Ishikawa (cell line): Measurements from ENCODE around the gene MYO16.

Source experiments
- CEBPB ChIP-seq: IDR thresholded peaks from 2 replicates; pipeline ENCODE4 v1.6.1; 2012
- CREB1 ChIP-seq: IDR thresholded peaks from 2 replicates; pipeline ENCODE4 v1.6.1; 2012; ENCODE audit warnings: low read depth
- EGR1 ChIP-seq: IDR thresholded peaks from 2 replicates; pipeline ENCODE4 v1.6.1; 2012
- EP300 ChIP-seq: IDR thresholded peaks from 2 replicates; pipeline ENCODE4 v1.6.1; 2012; ENCODE audit warnings: borderline replicate concordance
- FOXM1 ChIP-seq: IDR thresholded peaks from 2 replicates; pipeline ENCODE4 v1.6.1; 2012; ENCODE audit warnings: low read depth, borderline replicate concordance
- MAX ChIP-seq: IDR thresholded peaks from 2 replicates; pipeline ENCODE4 v1.6.1; 2012
- NFIC ChIP-seq: IDR thresholded peaks from 2 replicates; pipeline ENCODE4 v1.6.1; 2012
- RAD21 ChIP-seq: IDR thresholded peaks from 2 replicates; pipeline ENCODE4 v1.6.1; 2012; ENCODE audit warnings: low read depth
- REST ChIP-seq: IDR thresholded peaks from 2 replicates; pipeline ENCODE4 v1.6.1; 2012; ENCODE audit warnings: low read depth, mild to moderate bottlenecking
- TAF1 ChIP-seq: IDR thresholded peaks from 2 replicates; pipeline ENCODE4 v1.6.1; 2012; ENCODE audit warnings: low read depth, mild to moderate bottlenecking
- TCF12 ChIP-seq: IDR thresholded peaks from 2 replicates; pipeline ENCODE4 v1.6.1; 2012; ENCODE audit warnings: low read depth
- TEAD4 ChIP-seq: IDR thresholded peaks from 2 replicates; pipeline ENCODE4 v1.6.1; 2012
- USF1 ChIP-seq: IDR thresholded peaks from 2 replicates; pipeline ENCODE4 v1.6.1; 2012
- YY1 ChIP-seq: IDR thresholded peaks from 2 replicates; pipeline ENCODE4 v1.6.1; 2012; ENCODE audit warnings: low read depth
- ZBTB7A ChIP-seq: IDR thresholded peaks from 2 replicates; pipeline ENCODE4 v1.6.1; 2012; ENCODE audit warnings: low read depth

Gene MYO16

GRCh38 chr13:109207622-109208021 lies 578.2 kb downstream of the MYO16 start:
- TF ChIP-seq YY1 = no peak
- no peak for TF ChIP-seq RAD21
- no peak for TF ChIP-seq TAF1
- TF ChIP-seq FOXM1 = no peak

GRCh38 chr13:109208522-109208921 lies 579.1 kb downstream of the MYO16 start:
- no peak for TF ChIP-seq CREB1
- no peak for TF ChIP-seq EP300
- no peak for TF ChIP-seq TCF12
- TF ChIP-seq FOXM1 = no peak
- TF ChIP-seq REST = no peak
- no peak for TF ChIP-seq TAF1
- no peak for TF ChIP-seq USF1
- TF ChIP-seq ZBTB7A = no peak
- no peak for TF ChIP-seq YY1
- no peak for TF ChIP-seq RAD21

GRCh38 chr13:109209526-109209925 lies 580.1 kb downstream of the MYO16 start:
- TF ChIP-seq FOXM1 = no peak
- TF ChIP-seq REST = no peak
- TF ChIP-seq CREB1 = no peak
- TF ChIP-seq ZBTB7A = no peak
- no peak for TF ChIP-seq YY1
- no peak for TF ChIP-seq MAX
- no peak for TF ChIP-seq EP300
- no peak for TF ChIP-seq TAF1

GRCh38 chr13:109211616-109212015 lies 582.2 kb downstream of the MYO16 start:
- peak; percentile 46; the same call in 1 of the 2 replicates for TF ChIP-seq TCF12
- TF ChIP-seq TAF1 = no peak
- TF ChIP-seq TEAD4 = peak; percentile 63
- peak; percentile 69 for TF ChIP-seq NFIC
- TF ChIP-seq FOXM1 = 0 out of 2 replicates have a peak, but pooled peaks have one; percentile 51
- TF ChIP-seq EGR1 = no peak
- TF ChIP-seq EP300 = peak; percentile 80
- TF ChIP-seq YY1 = no peak

GRCh38 chr13:109212650-109213049 lies 583.2 kb downstream of the MYO16 start:
- TF ChIP-seq EGR1 (no peak), YY1 (no peak)

GRCh38 chr13:109213714-109214113 lies 584.3 kb downstream of the MYO16 start:
- no peak for TF ChIP-seq TAF1
- TF ChIP-seq NFIC = no peak
- TF ChIP-seq EP300 = no peak
- no peak for TF ChIP-seq YY1
- no peak for TF ChIP-seq EGR1
- no peak for TF ChIP-seq REST
- TF ChIP-seq CEBPB = no peak
- TF ChIP-seq CREB1 = no peak
